ENCODE data around the gene RNASEH1. TPM values are rescaled to one million over a fixed set of nuclear protein-coding genes. Genes with fewer than 3 reads are reported as not detected.

The RNASEH1 gene
- total and polyA plus RNA-seq, 2 experiments from 2014 or later, result 15.3 to 25.6 TPM

DNA sequence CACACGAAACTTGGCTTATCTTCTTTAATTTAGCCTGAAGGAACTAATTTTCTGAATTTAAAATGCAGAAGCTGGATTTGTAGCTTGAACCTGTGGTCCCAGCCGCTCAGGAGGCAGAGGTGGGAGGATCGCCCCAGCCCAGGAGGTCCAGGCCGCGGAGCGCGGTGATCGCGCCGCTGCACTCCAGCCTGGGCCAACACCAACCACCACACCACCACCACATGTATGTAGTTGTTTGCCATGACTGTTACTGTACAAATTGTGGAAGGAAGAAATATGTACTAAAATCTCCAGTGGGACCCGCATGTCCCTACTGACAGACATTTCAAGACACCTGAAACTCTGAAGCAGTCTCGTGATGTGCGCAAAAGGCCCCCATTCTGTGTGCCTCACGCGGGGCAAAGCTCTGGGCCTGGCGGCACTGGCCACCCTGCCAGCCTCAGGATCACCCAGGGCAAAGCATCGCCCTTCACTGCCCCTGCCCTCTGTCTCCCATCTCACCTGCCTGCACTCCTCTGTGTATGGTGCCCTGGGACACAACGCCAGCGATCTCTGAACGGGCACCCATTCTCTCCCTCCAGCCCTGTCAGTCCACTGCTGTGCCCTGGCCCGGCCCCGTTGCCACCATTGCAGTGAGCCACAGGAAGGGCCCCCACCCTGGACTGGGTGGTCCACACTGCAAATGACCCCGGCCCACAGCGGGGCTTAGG, 28.7 kb downstream of the RNASEH1 start:
- TF ChIP-seq EZH2 (IDR thresholded peaks at IDR 0.05; ENCODE audit: borderline replicate concordance), result no peak
- TF ChIP-seq, protein P1, sequence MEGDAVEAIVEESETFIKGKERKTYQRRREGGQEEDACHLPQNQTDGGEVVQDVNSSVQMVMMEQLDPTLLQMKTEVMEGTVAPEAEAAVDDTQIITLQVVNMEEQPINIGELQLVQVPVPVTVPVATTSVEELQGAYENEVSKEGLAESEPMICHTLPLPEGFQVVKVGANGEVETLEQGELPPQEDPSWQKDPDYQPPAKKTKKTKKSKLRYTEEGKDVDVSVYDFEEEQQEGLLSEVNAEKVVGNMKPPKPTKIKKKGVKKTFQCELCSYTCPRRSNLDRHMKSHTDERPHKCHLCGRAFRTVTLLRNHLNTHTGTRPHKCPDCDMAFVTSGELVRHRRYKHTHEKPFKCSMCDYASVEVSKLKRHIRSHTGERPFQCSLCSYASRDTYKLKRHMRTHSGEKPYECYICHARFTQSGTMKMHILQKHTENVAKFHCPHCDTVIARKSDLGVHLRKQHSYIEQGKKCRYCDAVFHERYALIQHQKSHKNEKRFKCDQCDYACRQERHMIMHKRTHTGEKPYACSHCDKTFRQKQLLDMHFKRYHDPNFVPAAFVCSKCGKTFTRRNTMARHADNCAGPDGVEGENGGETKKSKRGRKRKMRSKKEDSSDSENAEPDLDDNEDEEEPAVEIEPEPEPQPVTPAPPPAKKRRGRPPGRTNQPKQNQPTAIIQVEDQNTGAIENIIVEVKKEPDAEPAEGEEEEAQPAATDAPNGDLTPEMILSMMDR (IDR thresholded peaks at IDR 0.05; ENCODE audit: poor library complexity), result no peak
- no peak for TF ChIP-seq EZH2phosphoT487 (IDR thresholded peaks at IDR 0.05; ENCODE audit: low read depth, severe bottlenecking, unreplicated experiment)
- WGBS (ENCODE audit: low lambda C conversion rate, missing lambda C conversion rate), result 96% methylated on average over 24 of the region's 24 CpGs

DNA sequence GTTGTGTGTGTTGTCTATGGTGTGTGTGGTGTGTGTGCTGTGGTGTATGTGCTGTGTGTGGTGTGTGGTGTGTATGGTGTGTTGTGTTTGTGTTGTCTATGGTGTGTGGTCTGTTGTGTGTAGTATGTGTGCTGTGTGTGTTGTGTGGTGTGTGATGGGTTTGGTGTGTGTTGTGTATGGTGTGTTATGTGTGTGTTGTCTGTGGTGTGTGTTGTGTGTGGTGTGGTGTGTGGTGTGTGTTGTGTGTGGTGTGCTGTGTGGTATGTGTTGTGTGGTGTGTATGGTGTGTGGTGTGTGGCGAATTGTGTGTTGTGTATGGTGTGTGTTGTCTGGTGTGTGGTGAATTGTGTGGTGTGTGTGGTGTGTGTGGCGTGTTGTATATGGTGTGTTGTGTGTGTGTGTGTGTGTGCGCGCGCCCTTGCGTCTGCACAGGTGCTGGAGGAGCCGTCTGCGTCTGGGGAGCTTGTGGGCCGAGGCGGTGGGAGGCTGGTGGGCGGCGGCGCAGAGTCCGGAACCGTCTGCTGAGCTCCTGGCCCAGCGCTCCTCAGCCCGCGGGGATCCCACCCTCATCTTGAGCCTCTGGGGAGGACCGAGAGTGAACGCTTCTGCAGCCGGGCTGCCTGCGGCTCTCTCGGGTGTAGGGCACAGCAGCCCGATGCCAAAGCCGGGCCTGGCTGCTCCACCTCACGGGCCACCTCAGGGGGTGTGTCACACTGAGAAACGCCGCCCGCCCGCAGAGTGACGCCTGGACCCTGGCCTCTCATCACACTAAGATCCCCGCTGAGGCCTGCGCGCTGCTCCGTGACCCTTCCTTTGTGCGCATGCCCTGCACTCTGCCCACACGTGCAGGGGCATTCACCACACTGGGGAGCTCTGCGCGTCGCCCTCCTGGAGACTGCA, 30.0 kb downstream of the RNASEH1 start:
- H3K4me3 ChIP-seq, result no peak overlapping the region
- H2AFZ ChIP-seq, result no peak overlapping the region
- TF ChIP-seq, protein P1 (IDR thresholded peaks at IDR 0.05; ENCODE audit: poor library complexity), result no peak
- TF ChIP-seq EZH2 (IDR thresholded peaks at IDR 0.05; ENCODE audit: borderline replicate concordance), result no peak
- no peak for TF ChIP-seq EZH2phosphoT487 (IDR thresholded peaks at IDR 0.05; ENCODE audit: low read depth, severe bottlenecking, unreplicated experiment)
- H4K20me1 ChIP-seq (ENCODE audit: insufficient read depth, poor library complexity, severe bottlenecking), result no peaks in the 10 kb centered on the region
- no peaks in the 10 kb centered on the region for H3K36me3 ChIP-seq (replicated peaks; ENCODE audit: insufficient read depth, low read depth)
- H3K9me3 ChIP-seq (ENCODE audit: low read depth), result no peaks in the 10 kb centered on the region
- no peaks in the 10 kb centered on the region for H3K27me3 ChIP-seq
- DNase-seq (ENCODE audit: low spot score), result no peak
- 97% methylated on average over 33 of the region's 40 CpGs for WGBS (ENCODE audit: low lambda C conversion rate, missing lambda C conversion rate)
- H3K9me2 ChIP-seq (replicated peaks; ENCODE audit: insufficient read depth), result no peaks in the 10 kb centered on the region
- H3K4me1 ChIP-seq (ENCODE audit: insufficient read depth), result peaks cover 15% of the 10 kb centered on the region
- H3K27ac ChIP-seq, result no peak overlapping the region
- no peak overlapping the region for H3K4me2 ChIP-seq
- H3K79me2 ChIP-seq, result no peaks in the 10 kb centered on the region

More for the DNA sequence above, 28.7 kb downstream of the RNASEH1 start:
- Histone ChIP-seq H3K4me3 (no peak overlapping the region), H3K9me3 (ENCODE audit: low read depth) (no peaks in the 10 kb centered on the region), H3K27me3 (no peaks in the 10 kb centered on the region), H3K4me1 (ENCODE audit: insufficient read depth) (peaks cover 7% of the 10 kb centered on the region), H3K27ac (no peak overlapping the region), H4K20me1 (ENCODE audit: insufficient read depth, poor library complexity, severe bottlenecking) (no peaks in the 10 kb centered on the region), H3K79me2 (no peaks in the 10 kb centered on the region), H3K36me3 (replicated peaks; ENCODE audit: insufficient read depth, low read depth) (no peaks in the 10 kb centered on the region), H2AFZ (no peak overlapping the region), H3K9me2 (replicated peaks; ENCODE audit: insufficient read depth) (no peaks in the 10 kb centered on the region), H3K4me2 (no peak overlapping the region)
- no peak for DNase-seq (ENCODE audit: low spot score)

GRCh38 chr2:3526871-3527270, 31.3 kb downstream of the RNASEH1 start:
- Histone ChIP-seq H3K27me3 (no peaks in the 10 kb centered on the region), H3K4me1 (ENCODE audit: insufficient read depth) (peaks cover 22% of the 10 kb centered on the region), H3K4me3 (no peak overlapping the region), H3K9me2 (replicated peaks; ENCODE audit: insufficient read depth) (no peaks in the 10 kb centered on the region), H3K9me3 (ENCODE audit: low read depth) (no peaks in the 10 kb centered on the region), H4K20me1 (ENCODE audit: insufficient read depth, poor library complexity, severe bottlenecking) (no peaks in the 10 kb centered on the region), H3K27ac (no peak overlapping the region), H2AFZ (no peak overlapping the region), H3K36me3 (replicated peaks; ENCODE audit: insufficient read depth, low read depth) (no peaks in the 10 kb centered on the region), H3K79me2 (no peaks in the 10 kb centered on the region), H3K4me2 (no peak overlapping the region)
- 95% methylated on average over 17 of the region's 22 CpGs for whole genome bisulfite sequencing (ENCODE audit: low lambda C conversion rate, missing lambda C conversion rate)
- DNase-seq (ENCODE audit: low spot score), result no peak
- TF ChIP-seq, protein P1 (IDR thresholded peaks at IDR 0.05; ENCODE audit: poor library complexity), result no peak
- TF ChIP-seq EZH2phosphoT487 (IDR thresholded peaks at IDR 0.05; ENCODE audit: low read depth, severe bottlenecking, unreplicated experiment) (no peak), EZH2 (IDR thresholded peaks at IDR 0.05; ENCODE audit: borderline replicate concordance) (no peak)
